Panc1 (cell line): ENCODE measurements around the gene GPR158.

Experiments
- POLR2AphosphoS5 ChIP-seq: IDR thresholded peaks from 2 replicates; pipeline ENCODE4 v1.6.1; 2012; ENCODE audit warnings: mild to moderate bottlenecking, low read depth, low read length, moderate library complexity
- SIN3A ChIP-seq: IDR thresholded peaks from 2 replicates; pipeline ENCODE4 v1.6.1; 2012; ENCODE audit warnings: low read depth, mild to moderate bottlenecking, low read length, moderate library complexity, borderline replicate concordance; ENCODE audit not compliant: insufficient read depth
- TCF7L2 ChIP-seq: IDR thresholded peaks from 2 replicates; pipeline ENCODE4 v1.6.1; 2011; ENCODE audit warnings: mild to moderate bottlenecking, low read depth, low read length, inconsistent platforms
- TF ChIP-seq, protein P1 (sequence below): fragments of 450-650 bp; IDR thresholded peaks from 2 replicates; pipeline ENCODE4 v1.5.1; 2017; ENCODE audit warnings: mild to moderate bottlenecking
- TF ChIP-seq, protein P2 (sequence below), 2 experiments: IDR thresholded peaks; 2 replicates each; pipeline ENCODE4 v1.6.1; 2011 to 2012; ENCODE audit warnings: low read depth in 2 of 2, control low read depth in 1 of 2, low read length in 1 of 2, mild to moderate bottlenecking in 1 of 2, moderate library complexity in 1 of 2; ENCODE audit not compliant: insufficient read depth in 1 of 2

- TF ChIP-seq, protein P1, sequence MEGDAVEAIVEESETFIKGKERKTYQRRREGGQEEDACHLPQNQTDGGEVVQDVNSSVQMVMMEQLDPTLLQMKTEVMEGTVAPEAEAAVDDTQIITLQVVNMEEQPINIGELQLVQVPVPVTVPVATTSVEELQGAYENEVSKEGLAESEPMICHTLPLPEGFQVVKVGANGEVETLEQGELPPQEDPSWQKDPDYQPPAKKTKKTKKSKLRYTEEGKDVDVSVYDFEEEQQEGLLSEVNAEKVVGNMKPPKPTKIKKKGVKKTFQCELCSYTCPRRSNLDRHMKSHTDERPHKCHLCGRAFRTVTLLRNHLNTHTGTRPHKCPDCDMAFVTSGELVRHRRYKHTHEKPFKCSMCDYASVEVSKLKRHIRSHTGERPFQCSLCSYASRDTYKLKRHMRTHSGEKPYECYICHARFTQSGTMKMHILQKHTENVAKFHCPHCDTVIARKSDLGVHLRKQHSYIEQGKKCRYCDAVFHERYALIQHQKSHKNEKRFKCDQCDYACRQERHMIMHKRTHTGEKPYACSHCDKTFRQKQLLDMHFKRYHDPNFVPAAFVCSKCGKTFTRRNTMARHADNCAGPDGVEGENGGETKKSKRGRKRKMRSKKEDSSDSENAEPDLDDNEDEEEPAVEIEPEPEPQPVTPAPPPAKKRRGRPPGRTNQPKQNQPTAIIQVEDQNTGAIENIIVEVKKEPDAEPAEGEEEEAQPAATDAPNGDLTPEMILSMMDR: no peak
- no peak for TF ChIP-seq SIN3A
- no peak for TF ChIP-seq POLR2AphosphoS5
- no peak for TF ChIP-seq TCF7L2
- TF ChIP-seq, protein P2, sequence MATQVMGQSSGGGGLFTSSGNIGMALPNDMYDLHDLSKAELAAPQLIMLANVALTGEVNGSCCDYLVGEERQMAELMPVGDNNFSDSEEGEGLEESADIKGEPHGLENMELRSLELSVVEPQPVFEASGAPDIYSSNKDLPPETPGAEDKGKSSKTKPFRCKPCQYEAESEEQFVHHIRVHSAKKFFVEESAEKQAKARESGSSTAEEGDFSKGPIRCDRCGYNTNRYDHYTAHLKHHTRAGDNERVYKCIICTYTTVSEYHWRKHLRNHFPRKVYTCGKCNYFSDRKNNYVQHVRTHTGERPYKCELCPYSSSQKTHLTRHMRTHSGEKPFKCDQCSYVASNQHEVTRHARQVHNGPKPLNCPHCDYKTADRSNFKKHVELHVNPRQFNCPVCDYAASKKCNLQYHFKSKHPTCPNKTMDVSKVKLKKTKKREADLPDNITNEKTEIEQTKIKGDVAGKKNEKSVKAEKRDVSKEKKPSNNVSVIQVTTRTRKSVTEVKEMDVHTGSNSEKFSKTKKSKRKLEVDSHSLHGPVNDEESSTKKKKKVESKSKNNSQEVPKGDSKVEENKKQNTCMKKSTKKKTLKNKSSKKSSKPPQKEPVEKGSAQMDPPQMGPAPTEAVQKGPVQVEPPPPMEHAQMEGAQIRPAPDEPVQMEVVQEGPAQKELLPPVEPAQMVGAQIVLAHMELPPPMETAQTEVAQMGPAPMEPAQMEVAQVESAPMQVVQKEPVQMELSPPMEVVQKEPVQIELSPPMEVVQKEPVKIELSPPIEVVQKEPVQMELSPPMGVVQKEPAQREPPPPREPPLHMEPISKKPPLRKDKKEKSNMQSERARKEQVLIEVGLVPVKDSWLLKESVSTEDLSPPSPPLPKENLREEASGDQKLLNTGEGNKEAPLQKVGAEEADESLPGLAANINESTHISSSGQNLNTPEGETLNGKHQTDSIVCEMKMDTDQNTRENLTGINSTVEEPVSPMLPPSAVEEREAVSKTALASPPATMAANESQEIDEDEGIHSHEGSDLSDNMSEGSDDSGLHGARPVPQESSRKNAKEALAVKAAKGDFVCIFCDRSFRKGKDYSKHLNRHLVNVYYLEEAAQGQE (IDR thresholded peaks at IDR 0.05; ENCODE audit: insufficient read depth in 1 of 2, low read depth in 2 of 2, low read length in 1 of 2): no peak
Measured at GRCh38 chr10:25483999-25484398, 309.2 kb downstream of the GPR158 start.
